HL-60 (cell line): ENCODE results near the gene PRDX6.

Experiments
- DNase-seq, 2 experiments: peaks; one replicate each; pipeline ENCODE4 v3.0.0-alpha.2; 2010 to 2020; ENCODE audit warnings: low read depth in 1 of 2, low spot score in 1 of 2
- H3K27ac ChIP-seq: fragments of 250-450 bp; sonication (Bioruptor Pico); replicated peaks from 2 replicates; pipeline ENCODE4 v1.5.1; 2020; ENCODE audit warnings: mild to moderate bottlenecking, moderate library complexity
- H3K27me3 ChIP-seq: fragments of 250-450 bp; sonication (Bioruptor Pico); 2 replicates; pipeline ENCODE4 v1.5.1; 2021; ENCODE audit warnings: mild to moderate bottlenecking, moderate library complexity; ENCODE audit not compliant: insufficient read depth, poor library complexity, severe bottlenecking
- H3K4me3 ChIP-seq: replicated peaks from 2 replicates; pipeline ENCODE4 v1.5.1; 2011; ENCODE audit warnings: mild to moderate bottlenecking, control low read depth, low read length; ENCODE audit not compliant: insufficient read depth
- CTCF ChIP-seq: IDR thresholded peaks from one replicate; pipeline ENCODE4 v1.5.1; 2011; ENCODE audit warnings: low read length, control low read depth, inconsistent platforms; ENCODE audit not compliant: insufficient read depth
- GABPA ChIP-seq: IDR thresholded peaks from 2 replicates; pipeline ENCODE4 v1.6.1; 2012; ENCODE audit warnings: low read depth
- POLR2AphosphoS5 ChIP-seq: IDR thresholded peaks from 2 replicates; pipeline ENCODE4 v1.6.1; 2012; ENCODE audit warnings: low read depth
- REST ChIP-seq: IDR thresholded peaks from 2 replicates; pipeline ENCODE4 v1.6.1; 2012; ENCODE audit warnings: low read depth; ENCODE audit not compliant: insufficient replicate concordance
- SPI1 ChIP-seq: IDR thresholded peaks from 2 replicates; pipeline ENCODE4 v1.6.1; 2012; ENCODE audit warnings: low read depth, mild to moderate bottlenecking, borderline replicate concordance
- long read RNA-seq: library from polyadenylated mRNA; unstranded; transcript quantifications from one replicate; pipeline ENCODE4 v2.0.0, GENCODE V29; 2020

The PRDX6 gene
- long read RNA-seq, transcript PRDX6-201 (5 exons, 1,751 nt), result major isoform, 949 of 993 reads
- long read RNA-seq, partial matches to known transcripts, result 2 of 993 reads
- long read RNA-seq, other reads (novel, unspliced or antisense), result 38 of 993 reads

GRCh38 chr1:173477286-173478093, at the start of gene PRDX6:
Gene PRDX6 (plus strand): TSS chr1:173477335. CDS start chr1:173477398, 63 bp downstream.
- no peaks in the 10 kb centered on the region for H3K27me3 ChIP-seq
- peak within 1 kb of the TSS; percentile 89 for H3K27ac ChIP-seq
- peak; percentile 68 to 79 for DNase-seq
- H3K4me3 ChIP-seq, result peak within 1 kb of the TSS; percentile 88
- TF ChIP-seq POLR2AphosphoS5, result peak; percentile 59
- no peak for TF ChIP-seq SPI1
- TF ChIP-seq CTCF, result no peak
- no peak for TF ChIP-seq GABPA
- peak; percentile 34 for TF ChIP-seq REST

- Histone ChIP-seq H3K27me3 (no peaks in the 10 kb centered on the region), H3K4me3 (no peak overlapping the region), H3K27ac (peak overlapping the region; percentile 34; the same call in 1 of the 2 replicates)
- DNase-seq, result peak; percentile 52 to 80
- TF ChIP-seq REST (no peak), SPI1 (peak; percentile 89), CTCF (peak; percentile 64), GABPA (no peak), POLR2AphosphoS5 (no peak)
Measured at GRCh38 chr1:173429471-173430402, 47.4 kb upstream of the PRDX6 start.

GRCh38 chr1:173430677-173431303, 46.3 kb upstream of the PRDX6 start:
- H3K4me3 ChIP-seq, result no peak overlapping the region
- H3K27me3 ChIP-seq, result no peaks in the 10 kb centered on the region
- H3K27ac ChIP-seq, result no peak overlapping the region
- no peak for DNase-seq
- no peak for TF ChIP-seq POLR2AphosphoS5
- no peak for TF ChIP-seq REST
- no peak for TF ChIP-seq CTCF
- no peak for TF ChIP-seq SPI1
- TF ChIP-seq GABPA, result no peak
